HG03342 (cell line): ENCODE data around the gene HCRTR1.

Experiments
- ATAC-seq: cut with Tn5 transposase; IDR thresholded peaks from one replicate; pipeline ENCODE4 v1.9.1; 2021; ENCODE audit warnings: mild to moderate bottlenecking, moderate library complexity; ENCODE audit not compliant: unreplicated experiment

HCRTR1 gene

GRCh38 chr1:31648190-31648589 is 30.7 kb downstream of the HCRTR1 start:
- ATAC-seq, result no peak

GRCh38 chr1:31648641-31649357 is 31.3 kb downstream of the HCRTR1 start:
- no peak for ATAC-seq

- no peak for ATAC-seq
These were observed 32.9 kb downstream of the HCRTR1 start for GRCh38 chr1:31650161-31651088.

GRCh38 chr1:31651089-31651420 is 33.6 kb downstream of the HCRTR1 start:
- ATAC-seq, result no peak

- ATAC-seq, result no peak
These were observed 34.3 kb downstream of the HCRTR1 start for GRCh38 chr1:31651766-31652165.

GRCh38 chr1:31652891-31653499 is 35.5 kb downstream of the HCRTR1 start:
- no peak for ATAC-seq

- ATAC-seq, result no peak
These were observed 36.4 kb downstream of the HCRTR1 start for GRCh38 chr1:31653717-31654473.

GRCh38 chr1:31654474-31654776 is 36.9 kb downstream of the HCRTR1 start:
- no peak for ATAC-seq

GRCh38 chr1:31655104-31655503 is 37.6 kb downstream of the HCRTR1 start:
- no peak for ATAC-seq

GRCh38 chr1:31655756-31656155 is 38.3 kb downstream of the HCRTR1 start:
- ATAC-seq, result no peak

GRCh38 chr1:31657020-31657804 is 39.7 kb downstream of the HCRTR1 start:
- ATAC-seq, result no peak

GRCh38 chr1:31657972-31658510 is 40.6 kb downstream of the HCRTR1 start:
- no peak for ATAC-seq

- no peak for ATAC-seq
These were observed 41.2 kb downstream of the HCRTR1 start for GRCh38 chr1:31658721-31659120.

- ATAC-seq, result no peak
These were observed 42.4 kb downstream of the HCRTR1 start for GRCh38 chr1:31659889-31660288.

GRCh38 chr1:31660871-31661455 is 43.5 kb downstream of the HCRTR1 start:
- no peak for ATAC-seq

- no peak for ATAC-seq
These were observed 44.4 kb downstream of the HCRTR1 start for GRCh38 chr1:31661856-31662255.

- ATAC-seq, result no peak
These were observed 45.0 kb downstream of the HCRTR1 start for GRCh38 chr1:31662463-31662862.

GRCh38 chr1:31663622-31664452 is 46.3 kb downstream of the HCRTR1 start:
- ATAC-seq, result no peak

GRCh38 chr1:31664528-31664927 is 47.0 kb downstream of the HCRTR1 start:
- no peak for ATAC-seq
